Fibroblast of skin of left biceps (primary cell): ENCODE measurements around the gene DHX40.
"Not testable (repeated sequence)": the region's sequence is repeated elsewhere in the genome, so short reads cannot be mapped to it uniquely, and the experiment has no call there.

Experiments
- DNase-seq, 2 experiments: peaks; one replicate each; pipeline ENCODE4 v3.0.0-alpha.2; 2013; ENCODE audit warnings: low read depth in 2 of 2

DHX40 gene

DNA sequence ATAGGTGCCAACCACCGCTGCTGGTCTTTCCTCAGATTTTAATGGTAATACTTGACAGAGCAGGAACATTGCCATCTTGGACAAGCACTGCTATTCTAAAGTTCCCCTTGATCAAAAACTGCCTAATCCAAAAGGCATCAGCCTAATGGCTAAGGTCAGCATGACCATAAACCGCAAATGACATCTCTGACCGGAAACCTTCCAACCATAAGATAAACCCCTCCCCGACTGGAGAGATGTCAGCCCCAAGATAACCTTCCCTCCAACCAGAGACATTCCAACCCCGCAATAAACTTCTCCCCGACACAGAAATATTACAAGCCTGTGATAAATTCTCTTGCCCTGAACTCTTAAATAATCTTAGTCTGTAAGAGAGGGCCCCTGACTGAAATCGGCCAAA is 7.4 kb upstream of the DHX40 start:
- DNase-seq, result no peak

GRCh38 chr17:59558953-59559352 is 6.5 kb upstream of the DHX40 start:
- DNase-seq, result no peak

DNA sequence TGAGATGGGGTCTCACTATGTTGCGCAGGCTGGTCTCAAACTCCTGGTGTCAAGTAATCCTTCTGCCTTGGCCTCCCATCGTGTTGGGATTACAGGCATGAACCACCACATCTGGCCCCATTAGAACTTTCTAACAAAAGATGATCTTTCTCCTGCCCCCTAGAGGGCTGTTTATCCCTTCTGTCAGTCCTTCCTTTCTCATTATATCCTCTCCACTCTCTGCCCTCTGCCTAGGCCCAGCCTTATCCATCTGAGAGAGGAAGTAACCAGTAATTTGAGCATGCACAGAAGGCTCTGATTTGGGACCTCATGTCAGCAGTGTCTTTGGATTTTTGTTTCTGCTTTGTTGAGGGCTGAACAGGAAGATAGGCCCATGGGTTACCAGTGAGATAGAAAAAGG is 4.4 kb upstream of the DHX40 start:
- DNase-seq, result no peak

GRCh38 chr17:59565959-59566324 is 532 bp downstream of the DHX40 start:
- peak; percentile 26 for DNase-seq

- not testable (repeated sequence) for DNase-seq
Observed at GRCh38 chr17:59569151-59569550, 3.7 kb downstream of the DHX40 start.

- no peak for DNase-seq
Observed at GRCh38 chr17:59572301-59572924, 7.0 kb downstream of the DHX40 start.

DNA sequence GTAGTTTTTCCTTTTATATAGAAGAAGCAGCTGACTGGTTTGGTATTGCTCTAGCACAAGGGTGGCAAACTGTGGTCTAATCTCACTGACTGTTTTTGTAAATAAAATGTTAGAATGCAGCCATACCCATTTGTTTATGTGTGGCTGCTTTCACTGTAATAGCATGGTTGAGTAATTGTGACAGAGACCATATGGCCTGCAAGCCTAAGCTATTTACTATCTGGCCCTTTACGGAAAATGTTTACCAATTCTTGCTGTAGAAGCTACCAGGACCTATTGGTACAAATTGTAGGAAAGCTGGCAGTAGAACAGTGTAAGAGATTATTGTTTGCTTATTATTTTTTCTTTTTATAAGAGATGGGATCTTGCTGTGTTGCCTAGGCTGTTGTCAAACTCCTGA is 18.8 kb downstream of the DHX40 start:
- DNase-seq, result not testable (repeated sequence)

DNA sequence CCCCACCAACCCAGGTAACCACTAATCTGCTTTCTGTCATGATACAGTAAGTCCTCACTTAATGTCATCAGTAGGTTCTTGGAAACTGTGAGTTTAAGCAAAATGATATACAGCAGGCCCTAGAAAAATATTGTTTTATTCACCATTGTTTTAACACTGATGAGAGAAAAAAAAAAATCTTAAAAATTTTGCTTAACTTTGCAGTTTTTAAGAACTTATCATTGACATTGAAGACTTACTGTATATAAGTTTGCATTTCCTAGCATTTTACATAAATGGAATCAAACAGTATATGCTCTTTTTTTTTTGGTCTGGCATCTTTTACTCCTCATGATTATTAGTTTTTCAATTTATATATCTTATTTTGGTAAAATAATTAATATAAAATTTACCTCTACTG is 34.8 kb downstream of the DHX40 start:
- no peak for DNase-seq

DNA sequence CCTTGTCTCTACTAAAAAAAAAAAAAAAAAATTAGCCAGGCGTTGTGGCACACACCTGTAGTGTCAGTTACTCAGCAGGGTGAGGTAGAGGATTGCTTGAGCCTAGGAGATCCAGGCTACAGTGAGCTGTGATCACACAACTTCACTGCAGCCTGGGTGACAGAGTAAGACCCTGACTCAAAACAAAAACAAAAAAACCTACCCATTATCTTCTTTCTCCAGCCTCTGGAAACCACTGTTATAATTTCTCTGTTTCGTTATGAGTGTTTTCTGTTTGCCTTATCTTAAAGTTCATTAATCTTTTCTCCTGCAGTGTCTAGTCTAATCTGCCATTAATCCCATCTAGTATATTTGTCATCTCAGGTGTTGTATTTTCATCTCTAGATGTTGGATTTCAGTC is 35.7 kb downstream of the DHX40 start:
- no peak for DNase-seq

DNA sequence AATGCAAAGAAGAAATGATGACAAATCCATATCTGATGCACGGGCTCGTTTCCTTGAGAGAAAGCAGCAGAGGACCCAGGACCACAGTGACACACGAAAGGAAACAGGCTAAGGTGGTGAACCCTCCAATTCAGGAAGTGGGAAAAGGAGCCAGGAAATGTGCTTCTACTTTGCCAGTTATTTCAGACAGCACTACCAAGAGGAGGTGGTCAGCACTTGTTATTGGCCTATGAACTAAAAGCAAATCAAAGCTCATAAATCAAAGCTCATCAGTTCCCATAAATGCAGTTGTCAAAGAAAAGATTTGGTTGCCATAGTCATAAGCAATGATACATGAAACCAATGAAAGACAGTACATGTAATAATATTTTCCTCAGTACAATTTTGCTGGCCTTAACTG is 41.7 kb downstream of the DHX40 start:
- DNase-seq, result no peak

GRCh38 chr17:59607817-59608403 is 42.5 kb downstream of the DHX40 start:
- DNase-seq, result no peak

DNA sequence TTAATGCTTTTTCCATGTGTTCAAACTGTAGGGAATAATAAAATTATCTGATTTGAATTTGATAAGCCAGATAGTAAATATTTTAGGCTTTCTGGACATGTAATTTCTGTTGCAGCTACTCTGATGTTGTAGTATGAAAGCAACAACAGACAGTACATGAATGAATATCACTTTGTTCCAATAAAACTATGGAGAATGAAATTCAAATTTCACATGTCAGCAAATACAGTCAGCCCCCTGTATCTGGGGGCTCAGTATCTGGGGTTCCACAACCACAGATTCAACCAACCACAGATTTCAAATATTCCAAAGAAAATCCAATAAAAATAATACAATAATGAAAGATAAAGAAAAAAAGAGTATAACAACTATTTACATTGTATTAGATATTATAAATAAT is 46.1 kb downstream of the DHX40 start:
- DNase-seq, result no peak

DNA sequence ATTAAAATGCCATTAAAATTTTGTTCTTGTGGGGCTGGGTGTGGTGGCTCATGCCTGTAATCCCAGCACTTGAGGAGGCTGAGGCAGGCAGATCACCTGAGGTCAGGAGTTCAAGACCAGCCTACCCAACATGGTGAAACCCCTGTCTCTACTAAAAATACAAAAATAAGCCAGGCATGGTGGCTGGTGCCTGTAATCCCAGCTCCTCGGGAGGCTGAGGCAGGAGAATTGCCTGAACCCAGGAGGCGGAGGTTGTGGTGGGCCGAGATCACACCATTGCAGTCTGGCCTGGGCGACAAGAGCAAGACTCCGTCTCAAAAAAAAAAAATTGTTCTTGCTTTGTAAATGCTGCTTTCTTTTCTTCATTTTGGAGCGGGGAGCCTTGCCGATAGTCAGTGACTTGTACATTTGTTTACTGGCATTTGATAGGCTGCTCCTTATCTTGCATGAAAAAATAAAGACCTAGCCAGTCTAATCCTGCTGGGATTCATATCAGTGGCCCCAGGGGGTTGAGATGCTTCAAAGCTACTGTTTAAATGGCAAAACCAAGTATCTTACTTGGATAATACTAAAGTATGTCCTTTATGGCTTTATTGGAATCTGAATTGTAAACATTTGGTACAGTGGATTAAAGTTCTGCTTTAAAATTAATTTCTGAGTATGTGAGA is 51.0 kb downstream of the DHX40 start:
- no peak for DNase-seq

GRCh38 chr17:59617156-59617732 is 51.8 kb downstream of the DHX40 start:
- no peak for DNase-seq

- no peak for DNase-seq
Observed at GRCh38 chr17:59619035-59619297, 53.6 kb downstream of the DHX40 start.

GRCh38 chr17:59619298-59620063 is 54.1 kb downstream of the DHX40 start, which contains the start of gene CLTC:
Gene CLTC, plus strand, starts transcription at chr17:59619895. Its CDS starts 237 bp downstream, at chr17:59620132.
- DNase-seq, result peak; percentile 96 to 97

DNA sequence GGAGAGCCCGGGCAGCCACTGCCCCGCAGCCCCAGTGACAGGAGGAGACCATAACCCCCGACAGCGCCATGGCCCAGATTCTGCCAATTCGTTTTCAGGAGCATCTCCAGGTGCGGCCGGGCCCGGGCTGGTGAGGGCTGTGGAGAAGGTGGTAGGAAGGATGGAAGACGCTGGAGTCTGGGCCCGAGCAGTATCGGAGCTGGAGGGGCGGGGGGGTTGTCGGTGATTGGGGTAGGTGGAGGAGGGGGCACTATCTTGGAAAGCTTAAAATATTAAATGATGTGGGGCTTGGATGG is 54.6 kb downstream of the DHX40 start:
- no peak for DNase-seq

DNA sequence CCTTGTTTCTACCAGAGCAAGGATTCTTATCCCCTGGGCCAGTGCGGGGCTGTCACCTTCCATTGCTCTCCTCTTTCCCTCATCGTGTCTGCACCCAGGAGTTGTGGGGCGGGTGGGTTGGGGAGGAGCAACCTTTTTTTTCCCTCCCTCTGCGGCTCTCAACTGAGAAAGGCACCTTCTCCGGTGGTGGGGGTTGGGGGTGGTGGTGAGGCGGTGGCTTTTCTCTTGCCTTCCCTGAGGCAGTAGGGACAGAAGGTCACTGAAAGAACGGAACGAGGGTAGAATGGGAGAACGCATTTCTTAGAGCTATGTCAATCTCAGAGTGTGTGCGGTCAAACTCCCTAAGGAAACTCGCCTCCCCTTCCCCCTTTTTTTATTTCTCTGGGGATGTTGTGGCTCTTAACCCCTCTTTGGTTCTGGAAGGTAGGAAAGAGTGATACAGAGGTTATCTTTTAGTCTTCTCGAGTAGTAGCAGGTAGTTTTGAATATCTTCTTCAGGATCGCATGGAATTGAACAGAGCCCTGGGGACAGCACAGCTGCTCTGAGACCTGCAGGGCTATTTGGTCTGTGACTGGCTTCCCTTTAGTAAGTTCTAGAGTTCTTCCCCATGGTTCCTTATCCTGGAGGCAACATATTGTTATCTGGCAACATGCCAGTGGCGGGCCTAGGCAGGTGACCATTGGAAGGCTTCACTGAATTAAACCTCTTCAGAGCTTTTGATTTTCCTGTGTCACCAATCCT is 55.3 kb downstream of the DHX40 start:
- no peak for DNase-seq

DNA sequence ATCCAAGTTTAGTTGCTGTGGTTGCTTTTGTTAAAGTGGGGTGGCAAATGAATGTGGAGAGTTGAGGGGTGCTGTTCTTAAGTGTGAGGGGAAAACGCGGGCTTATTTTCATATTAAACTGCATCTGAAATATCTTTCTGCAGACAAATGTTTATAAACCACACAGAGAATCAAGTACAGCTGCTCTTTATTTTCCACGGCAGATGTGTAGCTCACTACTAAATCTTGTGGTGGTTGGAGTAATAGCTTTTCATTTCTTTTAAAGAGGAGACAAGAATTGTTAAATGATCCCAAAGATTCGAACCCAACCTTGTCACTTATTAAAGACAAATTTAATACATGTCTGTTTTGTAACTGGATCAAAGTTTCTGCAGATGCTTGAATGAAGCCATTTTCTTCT is 56.4 kb downstream of the DHX40 start:
- no peak for DNase-seq

DNA sequence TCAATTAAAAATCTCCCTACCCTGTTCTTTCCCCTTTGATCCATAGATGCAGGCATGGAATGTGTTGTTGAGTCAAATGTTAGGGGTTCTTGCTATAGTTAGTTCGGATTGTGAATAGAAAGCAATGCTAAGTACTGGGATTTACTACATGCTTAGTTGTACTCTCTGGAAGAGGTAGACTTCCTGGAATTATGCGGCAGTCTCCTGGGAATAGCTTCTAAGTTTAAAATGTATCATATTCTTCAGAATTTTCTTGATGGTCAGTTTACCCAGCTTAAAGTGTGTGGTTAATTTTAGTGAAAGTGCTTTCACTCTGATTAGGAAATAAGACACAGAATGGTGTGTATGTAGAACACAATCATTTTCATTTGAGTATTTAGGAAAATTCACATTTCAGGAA is 57.7 kb downstream of the DHX40 start:
- DNase-seq, result no peak

- no peak for DNase-seq
Observed at GRCh38 chr17:59626756-59627155, 61.3 kb downstream of the DHX40 start.

DNA sequence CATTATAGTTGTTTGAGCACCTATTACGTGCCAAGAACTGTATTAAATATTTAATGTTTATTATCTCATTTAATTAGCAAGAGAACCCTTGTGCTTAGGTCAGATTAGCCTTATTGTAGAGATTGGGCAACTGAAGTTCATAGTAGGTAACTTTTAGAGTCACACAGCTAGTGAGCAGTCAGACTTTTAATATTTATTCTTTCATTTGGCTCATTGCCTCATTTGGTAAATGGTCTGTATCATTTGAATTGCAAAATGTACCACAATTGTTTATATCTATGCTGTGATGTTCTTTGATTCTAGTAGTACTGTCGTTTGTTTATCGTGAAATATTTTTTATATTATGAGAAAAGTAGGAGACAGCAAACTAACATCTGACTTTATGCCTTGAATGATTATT is 61.9 kb downstream of the DHX40 start:
- no peak for DNase-seq
